Choroid plexus epithelial cell (primary cell): ENCODE data around the gene DUOX1.

Source experiments
- DNase-seq: peaks from one replicate; pipeline ENCODE4 v3.0.0-alpha.2; 2010; ENCODE audit warnings: low read depth
- H3K4me3 ChIP-seq: 2 replicates; pipeline ENCODE4 v1.5.1; 2011; ENCODE audit warnings: low read depth, mild to moderate bottlenecking, control low read depth, low read length, moderate library complexity
- CTCF ChIP-seq: conservative IDR thresholded peaks from 2 replicates; pipeline ENCODE4 v1.5.1; 2011; ENCODE audit warnings: low read depth, mild to moderate bottlenecking, control low read depth, inconsistent platforms, low read length, moderate library complexity

Gene DUOX1

GRCh38 chr15:45205192-45205591, 75.4 kb downstream of the DUOX1 start:
- peak; percentile 95 for TF ChIP-seq CTCF
- no peak overlapping the region for H3K4me3 ChIP-seq
- peak; percentile 79 for DNase-seq

GRCh38 chr15:45212493-45212892, 82.7 kb downstream of the DUOX1 start:
- DNase-seq, result no peak
- H3K4me3 ChIP-seq, result no peak overlapping the region
- no peak for TF ChIP-seq CTCF
